Measurements from ENCODE around the gene HHATL. TPM values are rescaled to one million over a fixed set of nuclear protein-coding genes. Genes with fewer than 3 reads are reported as not detected.

The HHATL gene
- total RNA-seq, 1 donor from 2014 or later, result 1.0 TPM

DNA sequence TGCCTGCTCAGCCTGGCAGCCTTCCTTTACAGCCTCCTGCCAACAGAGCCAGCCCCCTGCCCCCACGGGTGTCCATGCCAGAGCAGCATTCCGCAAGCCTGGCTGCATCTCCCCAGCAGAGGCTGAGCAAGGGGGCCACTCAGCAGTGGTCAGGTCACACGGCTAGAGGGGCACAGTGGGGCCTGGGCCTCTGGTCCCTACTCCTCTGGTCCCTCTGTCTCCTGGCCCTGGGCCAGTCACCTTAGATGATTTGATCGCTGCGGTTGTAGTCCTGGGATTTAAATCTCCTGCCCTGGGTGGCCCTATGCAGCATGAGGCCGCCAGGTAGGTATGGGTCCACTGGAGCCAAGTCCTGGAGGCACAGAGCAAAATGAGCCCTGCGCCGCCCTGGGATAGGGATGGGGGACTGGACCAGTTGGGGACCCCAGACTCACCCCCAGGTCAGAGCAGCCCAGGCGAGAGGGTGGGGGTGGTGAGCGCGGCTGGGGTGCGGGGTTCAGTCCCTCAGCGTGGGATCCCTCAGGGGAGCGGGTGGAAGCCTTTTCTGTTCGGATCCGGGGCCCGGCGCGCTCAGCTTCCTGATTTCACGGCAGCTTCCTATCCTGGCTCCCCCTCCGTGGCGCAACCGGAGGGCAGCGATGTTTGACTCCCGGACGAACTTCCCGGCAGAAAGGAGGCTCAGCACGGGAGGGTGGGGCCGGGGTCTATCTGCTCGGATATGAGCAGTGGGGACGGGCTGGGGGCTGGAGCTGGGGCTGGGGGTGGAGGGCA is 48.9 kb downstream of the HHATL start, which contains the start of gene ZBTB47:
ZBTB47 (plus strand) TSS at position 138 of the 771 bp plus-strand sequence. CDS start 4,659 bp downstream, outside the sequence.
- TF ChIP-seq, protein P1, sequence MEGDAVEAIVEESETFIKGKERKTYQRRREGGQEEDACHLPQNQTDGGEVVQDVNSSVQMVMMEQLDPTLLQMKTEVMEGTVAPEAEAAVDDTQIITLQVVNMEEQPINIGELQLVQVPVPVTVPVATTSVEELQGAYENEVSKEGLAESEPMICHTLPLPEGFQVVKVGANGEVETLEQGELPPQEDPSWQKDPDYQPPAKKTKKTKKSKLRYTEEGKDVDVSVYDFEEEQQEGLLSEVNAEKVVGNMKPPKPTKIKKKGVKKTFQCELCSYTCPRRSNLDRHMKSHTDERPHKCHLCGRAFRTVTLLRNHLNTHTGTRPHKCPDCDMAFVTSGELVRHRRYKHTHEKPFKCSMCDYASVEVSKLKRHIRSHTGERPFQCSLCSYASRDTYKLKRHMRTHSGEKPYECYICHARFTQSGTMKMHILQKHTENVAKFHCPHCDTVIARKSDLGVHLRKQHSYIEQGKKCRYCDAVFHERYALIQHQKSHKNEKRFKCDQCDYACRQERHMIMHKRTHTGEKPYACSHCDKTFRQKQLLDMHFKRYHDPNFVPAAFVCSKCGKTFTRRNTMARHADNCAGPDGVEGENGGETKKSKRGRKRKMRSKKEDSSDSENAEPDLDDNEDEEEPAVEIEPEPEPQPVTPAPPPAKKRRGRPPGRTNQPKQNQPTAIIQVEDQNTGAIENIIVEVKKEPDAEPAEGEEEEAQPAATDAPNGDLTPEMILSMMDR (IDR thresholded peaks at IDR 0.05), result no peak
- peak; percentile 29 to 43 for ATAC-seq
- peaks cover 43% of the 10 kb centered on the region for H3K4me1 ChIP-seq
- H3K4me3 ChIP-seq, result peak within 1 kb of the TSS; percentile 93
- peak within 1 kb of the TSS; percentile 85 for H3K27ac ChIP-seq
- no peaks in the 10 kb centered on the region for H3K9me3 ChIP-seq
- intact Hi-C loops (cut with DNase I), result no loop called here
- H3K36me3 ChIP-seq, result peaks cover 21% of the 10 kb centered on the region
- DNase-seq, result peak; percentile 89
- no peaks in the 10 kb centered on the region for H3K27me3 ChIP-seq (ENCODE audit: low read depth)

- DNase-seq (no peak), ATAC-seq (peak in 1 of 2 donors; percentile 1)
- Histone ChIP-seq H3K9me3 (no peaks in the 10 kb centered on the region), H3K27me3 (ENCODE audit: low read depth) (no peaks in the 10 kb centered on the region), H3K36me3 (peaks cover 21% of the 10 kb centered on the region), H3K4me3 (peak overlapping the region; percentile 93), H3K27ac (peak overlapping the region; percentile 85), H3K4me1 (peaks cover 43% of the 10 kb centered on the region)
- TF ChIP-seq, protein P1 (IDR thresholded peaks at IDR 0.05), result no peak
- intact Hi-C loops (cut with DNase I), result no loop called here
Measured at GRCh38 chr3:42653303-42653559, 49.4 kb downstream of the HHATL start.

GRCh38 chr3:42652611-42653302 is 49.8 kb downstream of the HHATL start:
- H3K4me1 ChIP-seq, result peaks cover 43% of the 10 kb centered on the region
- peak overlapping the region; percentile 93 for H3K4me3 ChIP-seq
- peak; percentile 62 to 76 for ATAC-seq
- DNase-seq, result peak; percentile 79
- TF ChIP-seq, protein P1 (IDR thresholded peaks at IDR 0.05), result no peak
- H3K27ac ChIP-seq, result peak overlapping the region; percentile 85
- no peaks in the 10 kb centered on the region for H3K27me3 ChIP-seq (ENCODE audit: low read depth)
- intact Hi-C loops (cut with DNase I), result no loop called here
- H3K9me3 ChIP-seq, result no peaks in the 10 kb centered on the region
- H3K36me3 ChIP-seq, result peaks cover 23% of the 10 kb centered on the region

GRCh38 chr3:42652251-42652610 is 50.4 kb downstream of the HHATL start:
- Histone ChIP-seq H3K9me3 (no peaks in the 10 kb centered on the region), H3K4me1 (peaks cover 43% of the 10 kb centered on the region), H3K4me3 (peak overlapping the region; percentile 93), H3K27ac (peak overlapping the region; percentile 85), H3K36me3 (peaks cover 28% of the 10 kb centered on the region), H3K27me3 (ENCODE audit: low read depth) (no peaks in the 10 kb centered on the region)
- DNase-seq (no peak), ATAC-seq (no peak)
- TF ChIP-seq, protein P1 (IDR thresholded peaks at IDR 0.05), result no peak
- intact Hi-C loops (cut with DNase I), result no loop called here

GRCh38 chr3:42651248-42652091 is 51.1 kb downstream of the HHATL start:
- Histone ChIP-seq H3K36me3 (peaks cover 34% of the 10 kb centered on the region), H3K27ac (no peak overlapping the region), H3K4me3 (no peak overlapping the region), H3K4me1 (peaks cover 43% of the 10 kb centered on the region), H3K27me3 (ENCODE audit: low read depth) (no peaks in the 10 kb centered on the region), H3K9me3 (no peaks in the 10 kb centered on the region)
- intact Hi-C loops (cut with DNase I), result no loop called here
- DNase-seq, result no peak
- no peak for ATAC-seq
- TF ChIP-seq, protein P1 (IDR thresholded peaks at IDR 0.05), result no peak

Data from lower lobe of right lung (tissue), 2 donors.